GM21737 (cell line): ENCODE data around the gene RUFY4.
"Not testable (repeated sequence)": the region's sequence is repeated elsewhere in the genome, so short reads cannot be mapped to it uniquely, and the experiment has no call there.

Experiments used
- ATAC-seq: cut with Tn5 transposase; IDR thresholded peaks from one replicate; pipeline ENCODE4 v1.9.1; 2021; ENCODE audit warnings: mild to moderate bottlenecking, moderate library complexity; ENCODE audit not compliant: unreplicated experiment

RUFY4 gene

DNA sequence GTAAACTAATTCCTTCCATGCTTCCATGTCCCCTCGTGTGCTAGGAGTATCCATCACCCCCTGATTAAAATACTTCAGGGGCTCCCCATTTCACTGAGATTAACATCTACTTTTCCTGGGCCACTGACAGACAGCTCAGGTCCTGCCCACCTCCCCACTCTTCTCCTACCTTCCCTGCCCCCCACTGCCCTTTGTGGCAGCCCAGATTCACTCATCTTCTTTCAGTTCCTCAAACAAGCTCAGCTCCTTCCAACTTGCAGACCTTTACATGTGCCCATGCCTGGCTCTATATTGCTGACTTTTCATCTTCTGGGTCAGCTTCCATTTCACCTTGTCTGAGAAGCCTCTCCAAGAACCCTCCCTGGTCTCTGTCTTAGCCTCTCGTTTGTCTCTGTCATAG, 12.0 kb downstream of the RUFY4 start:
- peak; percentile 90 for ATAC-seq

DNA sequence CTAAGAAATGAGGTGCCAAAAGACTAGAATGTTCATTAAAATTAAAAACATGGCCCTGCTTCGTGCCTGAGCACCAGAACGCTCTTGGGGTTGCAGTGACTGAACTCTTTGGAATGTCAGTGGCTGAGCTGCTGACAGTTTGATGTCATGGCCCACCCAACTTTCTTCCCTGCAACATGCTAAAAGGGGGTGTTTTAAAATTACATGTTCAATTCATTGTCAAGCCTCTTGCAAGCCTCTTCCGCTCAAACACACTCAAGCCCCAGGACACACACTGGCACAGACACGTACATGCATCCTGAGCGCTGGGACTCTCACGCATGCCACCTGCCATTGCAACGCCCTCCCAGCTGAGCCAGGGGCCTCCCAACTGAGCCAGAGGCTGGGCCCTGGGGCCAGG, 12.6 kb downstream of the RUFY4 start:
- no peak for ATAC-seq

DNA sequence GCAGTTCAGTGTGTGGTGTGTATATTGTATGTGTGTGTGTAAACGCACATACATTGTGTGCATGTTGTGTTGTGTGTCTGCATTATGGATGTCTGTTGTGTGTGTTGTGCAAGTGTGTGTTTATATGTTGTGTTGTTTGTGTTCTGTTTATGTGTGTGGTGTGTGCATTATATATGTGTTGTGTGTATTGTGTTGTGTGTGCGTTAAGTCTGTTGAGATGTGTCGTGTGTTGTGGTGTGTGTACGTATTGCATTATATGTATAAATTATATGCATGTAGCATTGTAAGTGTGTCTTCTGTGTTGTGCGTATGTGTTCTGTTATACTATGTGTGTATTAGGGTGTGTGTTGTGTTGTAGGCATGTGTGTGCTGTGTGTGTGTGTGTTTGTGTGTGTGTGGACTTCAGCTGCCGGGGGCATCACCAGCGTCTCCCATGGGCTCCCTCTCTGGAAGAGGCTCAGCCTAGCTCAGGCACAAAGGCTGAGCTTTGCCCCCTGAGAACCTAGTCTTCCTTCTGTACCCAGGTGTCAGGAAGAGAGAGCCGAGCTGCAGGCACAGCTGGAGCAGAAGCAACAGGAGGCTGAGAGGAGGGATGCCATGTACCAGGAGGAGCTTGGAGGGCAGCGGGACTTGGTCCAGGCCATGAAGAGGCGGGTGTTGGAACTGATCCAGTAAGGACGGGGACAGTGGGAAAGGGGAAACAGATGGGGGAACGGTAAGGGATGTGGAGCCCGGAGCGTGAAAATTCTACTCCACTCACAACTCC, 13.7 kb downstream of the RUFY4 start:
- no peak for ATAC-seq

DNA sequence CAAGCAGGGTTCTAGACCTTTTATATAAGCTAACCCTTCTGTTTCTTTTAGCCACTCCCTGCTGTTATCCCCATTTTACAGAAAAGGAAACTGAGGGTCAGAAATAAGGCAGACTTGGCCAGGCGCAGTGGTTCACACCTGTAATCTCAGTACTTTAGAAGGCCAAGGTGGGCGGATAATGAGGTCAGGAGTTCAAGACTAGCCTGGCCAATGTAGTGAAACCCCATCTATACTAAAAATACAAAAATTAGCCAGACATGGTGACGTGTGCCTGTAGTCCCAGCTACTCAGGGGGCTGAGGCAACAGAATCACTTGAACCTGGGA, 14.3 kb downstream of the RUFY4 start:
- no peak for ATAC-seq

DNA sequence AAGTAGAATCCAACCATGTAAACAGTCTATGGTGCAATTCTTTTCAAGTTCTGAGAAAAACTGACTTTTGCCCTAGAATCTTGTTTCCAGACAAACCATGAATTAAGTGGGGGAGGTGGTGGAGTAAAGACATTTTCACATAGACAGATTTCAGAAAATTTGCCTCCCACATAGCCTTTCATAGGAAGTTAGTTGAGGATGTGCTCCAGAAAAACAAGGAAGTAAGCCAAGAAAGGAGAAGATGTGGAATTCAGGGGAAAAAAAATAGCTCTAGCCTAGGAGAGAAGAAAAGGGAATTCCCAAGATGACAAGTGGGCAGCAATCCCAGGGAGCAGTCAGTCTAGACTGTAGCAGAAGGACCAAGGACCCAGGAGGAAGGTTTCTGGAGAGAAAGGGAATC, 17.4 kb downstream of the RUFY4 start:
- no peak for ATAC-seq

DNA sequence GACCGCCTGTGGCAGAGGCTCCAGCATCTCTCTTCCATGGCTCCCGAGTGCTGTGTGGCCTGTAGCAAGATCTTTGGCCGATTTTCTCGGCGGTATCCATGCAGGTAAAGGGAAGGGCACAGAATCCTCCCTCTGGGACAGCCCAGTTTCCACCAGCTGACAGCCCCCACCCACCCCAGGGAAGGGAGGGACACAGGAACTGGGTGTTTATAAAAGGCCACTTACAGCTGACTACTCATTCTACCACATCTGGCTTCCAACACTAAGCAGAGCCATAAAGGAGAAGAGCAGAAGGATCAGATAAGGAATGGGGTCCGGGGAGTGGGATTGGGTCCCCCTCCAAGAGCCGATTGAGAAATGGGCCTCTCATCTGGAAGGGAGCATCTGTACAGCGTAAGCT, 20.2 kb downstream of the RUFY4 start:
- no peak for ATAC-seq

DNA sequence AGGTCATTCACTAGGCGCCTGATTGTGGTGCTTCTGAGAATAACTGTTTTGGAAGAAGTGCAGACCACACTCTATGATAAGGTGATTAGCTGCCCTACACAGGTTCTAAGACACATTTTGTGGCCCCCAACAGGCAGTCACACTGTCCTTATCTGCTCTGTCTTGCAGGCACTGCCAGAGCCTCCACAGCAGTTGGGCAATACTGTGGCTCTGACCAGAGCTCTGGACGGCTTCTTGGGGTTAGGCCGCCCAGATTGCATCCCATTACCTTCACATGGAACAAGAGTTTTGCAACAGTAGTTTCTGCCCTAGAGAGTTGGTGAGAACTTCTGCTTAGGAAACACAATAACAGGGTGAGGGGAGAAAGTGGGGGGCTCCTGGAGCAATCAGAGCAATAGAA, 22.7 kb downstream of the RUFY4 start:
- no peak for ATAC-seq

DNA sequence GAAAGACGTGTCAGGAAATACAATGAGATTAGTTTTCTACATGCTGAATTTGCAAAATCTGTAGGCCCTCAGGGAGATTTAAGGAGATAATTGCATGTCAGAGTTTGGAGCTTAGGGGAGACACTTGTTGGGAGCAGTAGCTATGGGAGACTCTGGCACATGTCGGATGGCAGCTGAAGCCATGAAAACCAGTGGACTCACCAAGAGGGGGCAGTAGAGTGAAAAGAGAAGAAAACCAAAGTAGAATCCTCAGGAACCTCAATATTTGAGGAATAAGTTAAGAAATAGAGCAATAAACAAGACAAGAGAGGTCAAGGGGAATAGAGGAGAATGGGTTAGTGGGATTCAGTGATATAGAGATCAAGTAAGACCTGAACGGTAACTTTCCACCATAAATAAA, 24.8 kb downstream of the RUFY4 start:
- ATAC-seq = no peak

DNA sequence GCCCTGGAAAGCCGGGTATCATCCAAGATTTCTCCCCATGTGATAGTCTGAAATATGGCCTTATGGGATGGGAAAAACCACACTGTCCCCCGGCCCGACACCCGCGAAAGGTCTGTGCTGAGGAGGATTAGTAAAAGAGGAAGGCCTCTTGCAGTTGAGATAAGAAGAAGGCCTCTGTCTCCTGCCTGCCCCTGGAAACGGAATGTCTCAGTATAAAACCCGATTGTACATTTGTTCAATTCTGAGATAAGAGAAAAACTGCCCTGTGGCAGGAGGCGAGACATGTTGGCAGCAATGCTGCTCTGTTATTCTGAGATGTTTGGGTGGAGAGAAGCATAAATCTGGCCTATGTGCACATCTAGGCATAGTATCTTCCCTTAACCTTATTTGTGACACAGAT, 26.8 kb downstream of the RUFY4 start:
- no peak for ATAC-seq

DNA sequence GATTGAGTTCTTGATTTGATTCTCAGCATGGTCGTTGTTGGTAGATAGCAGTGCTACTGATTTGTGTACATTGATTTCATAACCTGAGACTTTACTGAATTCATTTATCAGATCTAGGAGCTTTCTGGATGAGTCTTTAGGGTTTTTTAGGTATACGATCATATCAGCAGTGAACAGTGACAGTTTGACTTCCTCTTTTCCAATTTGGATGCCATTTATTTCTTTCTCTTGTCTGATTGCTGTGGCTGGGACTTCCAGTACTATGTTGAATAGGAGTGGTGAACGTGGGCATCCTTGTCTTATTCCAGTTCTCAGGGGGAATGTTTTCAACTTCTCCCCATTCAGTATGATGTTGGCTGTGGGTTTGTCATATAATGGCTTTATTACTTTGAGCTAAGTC, 28.9 kb downstream of the RUFY4 start:
- ATAC-seq = no peak

DNA sequence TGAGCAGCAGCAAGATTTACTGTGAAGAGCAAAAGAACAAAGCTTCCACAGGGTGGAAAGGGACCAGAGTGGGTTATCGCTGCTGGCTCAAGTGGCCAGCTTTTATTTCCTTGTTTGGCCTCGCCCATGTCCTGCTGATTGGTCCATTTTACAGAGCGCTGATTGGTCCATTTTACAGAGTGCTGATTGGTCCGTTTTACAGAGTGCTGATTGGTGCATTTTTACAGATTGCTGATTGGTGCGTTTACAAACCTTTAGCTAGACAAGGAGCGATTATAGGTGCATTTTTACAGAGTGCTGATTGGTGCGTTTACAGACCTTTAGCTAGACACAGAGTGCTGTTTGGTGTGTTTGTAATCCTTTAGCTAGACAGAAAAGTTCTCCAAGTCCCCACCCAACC, 39.8 kb downstream of the RUFY4 start:
- not testable (repeated sequence) for ATAC-seq

DNA sequence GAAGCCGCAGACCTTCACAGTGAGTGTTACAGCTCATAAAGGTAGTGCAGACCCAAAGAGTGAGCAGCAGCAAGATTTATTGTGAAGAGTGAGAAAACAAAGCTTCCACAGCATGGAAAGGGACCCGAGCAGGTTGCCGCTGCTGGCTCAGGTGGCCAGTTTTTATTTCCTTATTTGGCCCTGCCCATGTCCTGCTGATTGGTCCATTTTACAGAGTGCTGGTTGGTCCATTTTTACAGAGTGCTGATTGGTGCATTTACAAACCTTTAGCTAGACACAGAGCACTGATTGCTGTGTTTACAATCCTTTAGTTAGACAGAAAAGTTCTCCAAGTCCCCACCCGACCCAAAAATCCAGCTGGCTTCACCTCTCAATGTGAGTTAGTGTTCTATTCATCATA, 52.7 kb downstream of the RUFY4 start:
- ATAC-seq = not testable (repeated sequence)

DNA sequence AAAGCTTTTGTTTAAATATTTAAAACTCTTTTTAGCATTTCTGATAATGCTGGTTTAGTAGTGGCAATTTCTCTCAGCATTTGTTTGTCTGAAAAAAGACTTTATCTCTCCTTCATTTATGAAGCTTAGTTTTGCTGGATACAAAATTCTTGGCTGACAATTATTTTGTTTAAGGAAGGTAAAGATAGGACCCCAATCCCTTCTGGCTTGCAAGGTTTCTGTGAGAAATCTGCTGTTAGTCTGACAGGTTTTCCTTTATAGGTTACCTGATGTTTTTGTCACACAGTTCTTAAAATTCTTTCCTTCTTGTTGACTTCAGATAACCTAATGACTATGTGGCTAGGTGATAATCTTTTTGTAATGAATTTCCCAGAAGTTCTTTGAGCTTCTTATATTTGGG, 53.2 kb downstream of the RUFY4 start:
- ATAC-seq = not testable (repeated sequence)

DNA sequence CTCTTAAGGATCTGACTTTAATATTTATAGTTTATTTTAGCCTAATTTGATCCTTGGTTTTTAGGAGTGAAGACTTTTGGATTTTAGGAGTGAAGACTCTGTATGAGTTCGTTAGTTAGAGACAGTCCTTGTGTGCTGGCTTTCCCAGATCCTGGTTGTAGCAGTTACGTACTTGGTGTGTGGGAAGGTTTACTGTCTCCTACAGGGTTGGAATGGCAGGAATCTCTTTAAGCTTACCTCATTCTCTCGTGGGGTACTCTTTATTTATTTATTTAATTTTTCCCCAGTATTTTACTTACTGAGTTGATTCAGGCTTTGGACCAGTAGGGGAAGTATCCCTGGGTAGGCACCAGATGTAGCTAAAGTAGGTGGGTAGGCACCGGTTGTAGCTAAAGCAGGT, 54.9 kb downstream of the RUFY4 start:
- ATAC-seq = no peak

DNA sequence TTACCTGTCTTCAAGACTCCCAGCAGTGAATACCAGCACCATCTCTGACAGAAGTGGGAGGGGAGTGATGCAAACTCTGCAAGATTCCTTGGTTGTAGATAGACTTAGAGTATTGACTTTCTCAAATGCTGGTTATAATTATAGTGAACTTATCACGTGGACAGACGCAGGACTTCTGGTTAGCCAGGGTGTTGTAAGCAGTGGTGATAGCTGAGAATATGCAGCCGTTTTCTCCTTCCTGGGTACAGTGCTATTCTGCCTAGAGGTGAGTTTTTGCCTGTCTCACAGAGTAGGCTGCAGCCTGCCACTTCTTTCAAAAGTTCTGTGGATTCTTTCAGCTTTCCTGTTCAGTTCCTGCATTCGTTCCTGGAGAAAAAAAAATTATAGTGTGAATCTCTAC, 56.0 kb downstream of the RUFY4 start:
- ATAC-seq = no peak

DNA sequence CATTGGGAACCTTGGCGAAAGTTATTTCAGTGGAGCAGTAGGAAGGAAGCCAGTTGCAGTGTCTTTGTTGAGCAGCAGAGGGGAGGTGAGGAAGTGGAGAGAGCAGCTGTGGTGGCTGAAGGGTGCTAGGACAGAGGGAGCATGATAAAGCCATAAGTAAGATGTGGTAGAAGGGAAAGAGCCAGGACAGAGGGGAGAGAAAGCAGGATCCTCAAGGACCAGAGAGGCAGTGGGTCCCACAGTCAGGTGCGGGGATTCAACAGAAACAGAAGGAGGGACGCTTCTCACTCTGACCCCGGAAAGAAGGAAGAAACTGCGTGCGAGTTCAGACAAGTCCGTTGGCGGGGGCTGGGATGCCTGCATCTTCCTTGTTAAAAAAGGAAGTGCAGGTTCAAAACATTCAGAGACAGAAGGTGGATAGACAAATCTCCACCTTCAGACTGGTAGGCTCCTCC, 56.6 kb downstream of the RUFY4 start, which contains the start of gene CXCR2:
CXCR2 (plus strand) TSS at position 403 of the 455 bp plus-strand sequence. CDS start 8,774 bp downstream, outside the sequence.
- ATAC-seq = no peak

DNA sequence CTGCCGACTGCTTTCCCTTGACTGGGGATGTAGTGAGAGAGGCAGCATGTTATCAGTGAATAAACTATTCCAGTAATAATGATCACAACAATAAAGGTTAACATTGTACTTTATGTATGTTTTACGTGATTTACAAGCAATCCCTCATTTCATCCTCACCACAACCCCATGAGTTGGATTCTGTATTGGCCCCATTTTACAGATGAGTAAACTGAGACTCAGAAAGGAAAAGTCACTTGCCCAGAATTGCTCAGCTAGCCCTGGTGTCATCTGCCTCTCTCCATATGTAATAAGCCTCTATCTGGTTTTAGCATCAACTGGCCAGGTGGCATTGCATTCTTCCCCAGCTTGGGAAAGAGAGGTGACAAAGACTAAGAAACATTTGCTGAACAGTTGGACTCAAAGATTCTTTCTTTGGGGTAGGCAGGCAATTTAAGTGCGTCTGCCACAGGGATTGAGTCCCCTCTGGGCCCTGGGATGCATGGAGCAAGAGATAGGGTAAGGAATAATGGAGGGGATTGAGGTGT, 58.9 kb downstream of the RUFY4 start:
- ATAC-seq = no peak

DNA sequence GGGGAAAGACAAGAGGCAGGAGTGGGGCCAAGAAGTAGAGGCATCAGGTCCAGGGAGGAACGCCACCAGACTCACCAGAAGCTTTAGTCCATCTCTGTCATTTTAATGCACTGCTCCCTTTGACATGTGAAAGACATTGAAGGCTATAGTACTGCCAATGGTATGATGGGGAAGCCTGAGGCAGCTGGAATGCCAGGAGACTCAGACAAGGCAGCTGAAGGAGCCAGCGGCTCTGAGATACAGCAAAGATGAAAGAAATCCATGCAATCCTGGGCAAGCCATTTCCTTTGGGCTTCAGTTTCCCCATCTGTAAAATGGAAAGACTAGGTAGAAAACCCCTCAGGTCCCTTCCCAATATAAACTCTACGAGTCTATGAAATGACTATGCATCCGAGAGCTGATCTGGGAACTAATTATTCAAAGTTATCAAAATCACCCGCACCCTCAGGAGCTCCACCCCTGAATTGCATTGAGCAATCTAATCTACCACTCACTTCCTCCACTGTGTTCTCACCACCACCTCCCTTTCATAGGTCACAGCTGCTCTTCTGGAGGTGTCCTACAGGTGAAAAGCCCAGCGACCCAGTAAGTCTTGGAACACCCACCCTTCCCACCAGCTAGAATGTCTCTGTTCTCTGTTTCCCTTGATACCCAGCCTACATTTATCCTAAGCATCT, 59.9 kb downstream of the RUFY4 start:
- no peak for ATAC-seq

DNA sequence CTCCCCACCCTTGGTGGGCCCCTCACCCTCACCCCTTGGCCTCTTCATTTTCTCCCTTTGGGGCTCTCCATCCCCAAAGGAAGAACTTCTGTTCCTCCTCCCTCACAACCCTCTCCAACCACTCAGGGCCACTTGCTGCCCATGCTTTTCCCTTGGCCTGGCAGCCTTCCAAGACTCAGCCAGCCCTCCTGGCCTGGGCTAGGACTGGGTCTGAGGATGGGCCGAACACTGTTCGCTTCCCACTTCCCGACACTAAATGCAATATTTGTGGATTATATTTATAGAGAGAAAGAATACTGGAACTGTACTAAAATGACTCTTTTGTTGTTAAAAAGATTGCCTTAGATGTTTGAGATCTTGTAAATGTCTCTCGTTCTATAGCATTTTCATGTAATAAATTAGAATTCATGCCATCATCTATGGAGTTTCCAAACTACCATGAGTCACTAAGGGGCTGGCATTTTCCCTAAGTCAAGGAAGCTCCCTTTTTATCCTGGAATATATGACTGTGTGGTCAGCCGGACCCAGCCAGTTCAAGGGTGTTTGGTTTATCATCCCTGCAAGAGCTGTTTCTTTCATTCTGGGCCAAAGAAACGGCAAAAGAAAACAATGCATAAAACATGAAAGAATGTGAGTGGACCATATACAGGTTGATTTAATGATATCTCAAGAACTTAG, 60.5 kb downstream of the RUFY4 start:
- ATAC-seq = no peak

DNA sequence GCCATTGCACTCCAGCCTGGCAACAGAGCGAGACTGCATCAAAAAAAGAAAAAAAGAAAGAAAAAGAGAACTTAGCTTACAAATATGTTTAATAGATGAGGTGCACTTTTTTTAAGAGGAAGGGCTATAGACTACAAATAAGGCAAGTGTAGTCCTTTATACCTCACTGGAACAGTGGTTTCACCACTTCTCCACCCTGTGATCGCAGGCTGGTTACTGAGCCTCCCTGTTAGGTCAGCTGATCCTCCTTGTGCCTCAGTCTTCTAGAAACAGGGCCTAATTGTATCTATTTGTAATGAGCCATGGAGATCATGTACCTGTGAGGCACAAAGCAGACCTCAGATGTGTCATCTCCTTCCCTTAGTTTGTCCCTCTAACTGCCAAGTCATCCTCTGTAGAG, 61.3 kb downstream of the RUFY4 start:
- ATAC-seq = no peak

DNA sequence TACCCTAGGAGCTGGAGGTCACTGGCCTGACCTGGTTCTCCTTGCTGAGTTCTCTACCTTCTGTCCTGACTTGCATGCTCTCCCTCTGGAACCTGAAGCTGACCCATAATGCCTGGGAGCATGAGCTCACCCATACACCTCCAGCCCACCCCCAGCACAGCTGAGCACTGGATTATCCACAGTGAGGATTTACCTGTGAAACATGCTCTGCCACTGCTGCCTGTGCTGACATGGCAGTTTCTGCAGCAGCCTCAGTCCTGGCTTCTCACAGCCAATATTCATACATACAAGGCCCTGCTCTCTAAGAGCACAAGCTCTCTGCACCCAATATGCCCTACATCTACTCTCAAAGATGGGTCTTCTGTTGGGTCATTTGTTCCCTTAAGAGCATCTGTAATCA, 61.8 kb downstream of the RUFY4 start:
- no peak for ATAC-seq

DNA sequence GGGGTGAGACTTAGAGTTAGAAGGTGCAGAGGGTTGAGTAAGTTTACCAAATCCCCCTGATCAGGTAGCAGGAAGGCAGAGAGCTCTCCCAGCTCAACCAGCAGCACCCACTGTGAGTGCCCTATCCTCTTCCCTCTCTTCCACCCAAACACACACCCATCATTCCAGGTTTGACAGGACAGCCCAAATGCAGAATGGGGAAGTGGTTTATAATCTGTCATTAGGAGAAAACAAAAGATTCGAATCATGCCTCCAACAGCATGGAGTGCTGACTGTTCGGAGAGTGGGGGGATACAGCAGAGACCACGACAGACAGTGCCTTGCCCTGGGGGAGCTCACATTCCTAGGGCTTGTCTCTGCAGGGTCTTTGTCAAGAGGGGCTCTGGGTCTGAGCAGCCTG, 68.5 kb downstream of the RUFY4 start:
- ATAC-seq = no peak
